Testis (tissue), 3 donors: ENCODE results near the gene SCGB2B2. TPM values are rescaled to one million over a fixed set of nuclear protein-coding genes. Genes with fewer than 3 reads are reported as not detected.

Experiments used
- DNase-seq: peaks from one replicate; pipeline ENCODE4 v3.0.0-alpha.2; 2019
- H3K27ac ChIP-seq, 2 donors: fragments of 200-600 bp; sonication (generic); one replicate each; pipeline ENCODE4 v1.5.1; 2019
- H3K27me3 ChIP-seq: fragments of 200-600 bp; sonication (generic); one replicate; pipeline ENCODE4 v1.5.1; 2019
- H3K36me3 ChIP-seq: fragments of 200-600 bp; sonication (generic); one replicate; pipeline ENCODE4 v1.5.1; 2017; ENCODE audit warnings: low read depth; ENCODE audit errors: missing control alignments
- H3K4me1 ChIP-seq: fragments of 200-600 bp; sonication (generic); one replicate; pipeline ENCODE4 v1.5.1; 2019
- H3K4me3 ChIP-seq, 2 donors: fragments of 200-600 bp; sonication (generic); one replicate each; pipeline ENCODE4 v1.5.1; 2017 to 2019
- H3K9me3 ChIP-seq: fragments of 200-600 bp; sonication (generic); one replicate; pipeline ENCODE4 v1.5.1; 2017
- POLR2A ChIP-seq: fragments of 450-650 bp; IDR thresholded peaks from one replicate; pipeline ENCODE4 v1.6.1; 2017; ENCODE audit warnings: antibody characterized with exemption, mild to moderate bottlenecking, moderate library complexity
- WGBS, 2 donors: methylation state at CpG; one replicate each; pipeline ENCODE4 v1.1.5; 2018; 5-methylcytosine and 5-hydroxymethylcytosine counted together
- intact Hi-C: fragments of 100-400 bp; cut with DNase I; formaldehyde crosslinking; loops from one replicate; pipeline ENCODE4 v1.15.1; 2023; ENCODE audit warnings: low total_unique reads
- polyA plus RNA-seq: library from polyadenylated mRNA; stranded (reverse); fragments of 350-450 nt; fragmentation: Illumina TruSeq; extraction: RNeasy Lipid Tissue Mini Kit (QIAGEN cat#74804); gene quantifications from one replicate; pipeline ENCODE4 v1.2.3, GENCODE V29; 2014; ENCODE audit warnings: low read depth, low replicate concordance; ENCODE audit not compliant: insufficient read depth
- small RNA-seq, 2 donors: library from RNA; depleted of rRNA; stranded (forward); fragments of <200 nt; gene quantifications; one replicate each; pipeline ENCODE3, GENCODE V24; 2016
- total RNA-seq, 2 donors: library from RNA; depleted of rRNA; stranded (reverse); fragments of >200 nt; gene quantifications; one replicate each; pipeline ENCODE4 v1.2.3, GENCODE V29; 2016
- TF ChIP-seq, protein P1 (sequence below), 3 experiments: fragments of 450-650 bp in 2 of 3; fragments of 200-600 bp in 1 of 3; sonication (generic) in 1 of 3; IDR thresholded peaks; one replicate each; pipeline ENCODE4 v1.5.1; 2016 to 2019; ENCODE audit warnings: antibody characterized with exemption in 3 of 3, mild to moderate bottlenecking in 2 of 3, moderate library complexity in 1 of 3

Gene SCGB2B2
- total and polyA plus RNA-seq, 3 donors from 2014 or later, result 1.5 to 4.4 (median 3.3) TPM

- no peaks in the 10 kb centered on the region for H3K9me3 ChIP-seq
- no peak overlapping the region for H3K4me3 ChIP-seq
- 32 to 39% methylated on average over 4 of the region's 4 CpGs for WGBS, 2 donors
- TF ChIP-seq POLR2A, result no peak
- TF ChIP-seq, protein P1, sequence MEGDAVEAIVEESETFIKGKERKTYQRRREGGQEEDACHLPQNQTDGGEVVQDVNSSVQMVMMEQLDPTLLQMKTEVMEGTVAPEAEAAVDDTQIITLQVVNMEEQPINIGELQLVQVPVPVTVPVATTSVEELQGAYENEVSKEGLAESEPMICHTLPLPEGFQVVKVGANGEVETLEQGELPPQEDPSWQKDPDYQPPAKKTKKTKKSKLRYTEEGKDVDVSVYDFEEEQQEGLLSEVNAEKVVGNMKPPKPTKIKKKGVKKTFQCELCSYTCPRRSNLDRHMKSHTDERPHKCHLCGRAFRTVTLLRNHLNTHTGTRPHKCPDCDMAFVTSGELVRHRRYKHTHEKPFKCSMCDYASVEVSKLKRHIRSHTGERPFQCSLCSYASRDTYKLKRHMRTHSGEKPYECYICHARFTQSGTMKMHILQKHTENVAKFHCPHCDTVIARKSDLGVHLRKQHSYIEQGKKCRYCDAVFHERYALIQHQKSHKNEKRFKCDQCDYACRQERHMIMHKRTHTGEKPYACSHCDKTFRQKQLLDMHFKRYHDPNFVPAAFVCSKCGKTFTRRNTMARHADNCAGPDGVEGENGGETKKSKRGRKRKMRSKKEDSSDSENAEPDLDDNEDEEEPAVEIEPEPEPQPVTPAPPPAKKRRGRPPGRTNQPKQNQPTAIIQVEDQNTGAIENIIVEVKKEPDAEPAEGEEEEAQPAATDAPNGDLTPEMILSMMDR (IDR thresholded peaks at IDR 0.05), result peak; percentile 42 to 75 (median 62)
- no peaks in the 10 kb centered on the region for H3K36me3 ChIP-seq
- DNase-seq, result peak; percentile 58
- H3K27me3 ChIP-seq, result no peaks in the 10 kb centered on the region
- no peaks in the 10 kb centered on the region for H3K4me1 ChIP-seq
- intact Hi-C loops, result no loop called here
- no peak overlapping the region for H3K27ac ChIP-seq
Observed at GRCh38 chr19:34639491-34640085, 37.4 kb downstream of the SCGB2B2 start.

DNA sequence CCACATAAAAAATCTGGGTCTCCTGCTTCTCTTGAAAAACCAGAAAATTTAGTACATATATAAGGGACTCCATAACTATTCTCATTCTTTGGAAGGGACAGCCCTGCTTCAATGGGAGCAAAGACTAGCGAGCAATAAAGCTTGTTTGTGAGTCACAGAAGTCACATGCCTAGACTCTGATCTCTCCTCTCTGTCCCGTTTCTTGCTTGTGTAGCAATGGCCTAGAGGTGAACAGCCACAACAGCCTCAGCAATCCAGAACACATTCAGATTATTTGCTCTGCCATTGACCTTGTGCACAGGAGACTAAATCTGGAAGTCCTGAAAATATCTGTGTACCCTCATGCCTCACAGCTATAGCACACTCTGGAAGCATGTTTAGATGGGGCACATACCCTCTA, 43.2 kb downstream of the SCGB2B2 start:
- H3K4me1 ChIP-seq, result no peaks in the 10 kb centered on the region
- H3K4me3 ChIP-seq, result no peak overlapping the region
- intact Hi-C loops, result no loop called here
- TF ChIP-seq, protein P1 (IDR thresholded peaks at IDR 0.05), result no peak
- TF ChIP-seq POLR2A, result no peak
- H3K9me3 ChIP-seq, result no peaks in the 10 kb centered on the region
- H3K36me3 ChIP-seq, result no peaks in the 10 kb centered on the region
- WGBS, 2 donors, result 83 to 91% methylated on average over 2 of the region's 2 CpGs
- DNase-seq, result no peak
- H3K27ac ChIP-seq, result no peak overlapping the region
- H3K27me3 ChIP-seq, result no peaks in the 10 kb centered on the region

Small RNA genes within 50 kb of the gene (small RNA-seq; reads per million reads assigned to genes)
- gene RF00611, result 0 reads per million in 2 donors

Other genes starting within 250 kb of the SCGB2B2 start
- gene UBA2, start 248.8 kb downstream of the SCGB2B2 start, total RNA-seq, result 100 to 1,000 TPM; 181 to 184 TPM
- gene UBA2, start 248.8 kb downstream of the SCGB2B2 start, polyA plus RNA-seq, result 213 TPM
- gene WTIP, start 195.4 kb downstream of the SCGB2B2 start, total RNA-seq, result 10 to 100 TPM; 25.6 to 41.3 TPM
- gene WTIP, start 195.4 kb downstream of the SCGB2B2 start, polyA plus RNA-seq, result 22.8 TPM
- gene ZNF302, start 519 bp upstream of the SCGB2B2 start, total RNA-seq, result 10 to 100 TPM; 36.7 to 50.8 TPM
- gene ZNF302, start 519 bp upstream of the SCGB2B2 start, polyA plus RNA-seq, result 24.1 TPM
- gene ZNF181, start 57.1 kb upstream of the SCGB2B2 start, total RNA-seq, result 10 to 100 TPM; 16.1 to 18.5 TPM
- gene ZNF181, start 57.1 kb upstream of the SCGB2B2 start, polyA plus RNA-seq, result 10.7 TPM
- gene ZNF599, start 96.1 kb upstream of the SCGB2B2 start, total RNA-seq, result 10 to 100 TPM; 26.4 to 27.1 TPM
- gene ZNF599, start 96.1 kb upstream of the SCGB2B2 start, polyA plus RNA-seq, result 18.3 TPM
- gene ZNF30, start 249.7 kb upstream of the SCGB2B2 start, total RNA-seq, result 1 to 10 TPM; 2.0 to 3.3 TPM
- 4.8 TPM for gene ZNF30, start 249.7 kb upstream of the SCGB2B2 start, polyA plus RNA-seq